WTC11 (cell line): ENCODE data around the gene TMEM198. TPM values are rescaled to one million over a fixed set of nuclear protein-coding genes. Genes with fewer than 3 reads are reported as not detected.

ENCODE experiments used
- ATAC-seq: fragments of 200-7000 bp; cut with Tn5 transposase; 2 replicates; pipeline ENCODE4 v1.10.0; 2021; ENCODE audit warnings: mild to moderate bottlenecking, moderate library complexity
- CTCF ChIA-PET: fragments of 300-600 bp; sonication (Branson Sonifier 250); formaldehyde crosslinking; loops from one replicate; lab custom pipeline; 2021; ENCODE audit warnings: antibody characterized with exemption; lab: Charles Lee
- POLR2A ChIA-PET: fragments of 350-600 bp; sonication (Branson Sonifier 250); formaldehyde crosslinking; loops from one replicate; lab custom pipeline; 2021; ENCODE audit warnings: antibody characterized with exemption; lab: Charles Lee
- DNase-seq: peaks from one replicate; pipeline ENCODE4 v3.0.0; 2021; ENCODE audit warnings: low spot score
- H3K27ac Mint-ChIP-seq: 2 replicates; pipeline ENCODE4 v1.8.0; 2021; ENCODE audit warnings: mixed read lengths
- H3K27me3 Mint-ChIP-seq: 2 replicates; pipeline ENCODE4 v1.8.0; 2021; ENCODE audit warnings: low read depth, mild to moderate bottlenecking, moderate library complexity, mixed read lengths
- H3K36me3 Mint-ChIP-seq: 2 replicates; pipeline ENCODE4 v1.8.0; 2021; ENCODE audit warnings: mixed read lengths
- H3K4me1 Mint-ChIP-seq: 2 replicates; pipeline ENCODE4 v1.8.0; 2022; ENCODE audit warnings: mixed read lengths
- H3K4me3 Mint-ChIP-seq: 2 replicates; pipeline ENCODE4 v1.8.0; 2021; ENCODE audit warnings: mild to moderate bottlenecking, moderate library complexity, mixed read lengths
- H3K9me3 Mint-ChIP-seq: 2 replicates; pipeline ENCODE4 v1.8.0; 2021; ENCODE audit warnings: mixed read lengths
- CREB1 ChIP-seq: sonication (generic); formaldehyde crosslinking; IDR thresholded peaks from 2 replicates; pipeline ENCODE4 v1.8.0; 2023; ENCODE audit warnings: mild to moderate bottlenecking, missing genetic modification reagents
- CREM ChIP-seq: sonication (generic); formaldehyde crosslinking; IDR thresholded peaks from 2 replicates; pipeline ENCODE4 v1.8.1; 2022; ENCODE audit warnings: mild to moderate bottlenecking, missing genetic modification reagents, moderate library complexity
- FOXK1 ChIP-seq: sonication (generic); formaldehyde crosslinking; IDR thresholded peaks from 2 replicates; pipeline ENCODE4 v1.8.0; 2022; ENCODE audit warnings: mild to moderate bottlenecking, moderate library complexity, missing genetic modification reagents
- GRHL2 ChIP-seq: fragments of 250-450 bp; sonication (Bioruptor Pico); IDR thresholded peaks from 2 replicates; pipeline ENCODE4 v1.8.0; 2022; ENCODE audit warnings: mild to moderate bottlenecking, moderate library complexity; ENCODE audit not compliant: insufficient replicate concordance, severe bottlenecking
- HMGA2 ChIP-seq: fragments of 250-450 bp; sonication (Bioruptor Pico); IDR thresholded peaks from 2 replicates; pipeline ENCODE4 v1.4.0; 2021; ENCODE audit warnings: mild to moderate bottlenecking, moderate library complexity
- RELA ChIP-seq: sonication (generic); formaldehyde crosslinking; IDR thresholded peaks from 2 replicates; pipeline ENCODE4 v1.8.1; 2022; ENCODE audit warnings: missing genetic modification reagents, mild to moderate bottlenecking, borderline replicate concordance
- ZBTB21 ChIP-seq: sonication (generic); formaldehyde crosslinking; IDR thresholded peaks from 2 replicates; pipeline ENCODE4 v1.8.1; 2023; ENCODE audit warnings: mild to moderate bottlenecking, missing genetic modification reagents, borderline replicate concordance
- ZNF396 ChIP-seq: fragments of 250-450 bp; sonication (Bioruptor Pico); IDR thresholded peaks from 2 replicates; pipeline ENCODE4 v1.8.0; 2021; ENCODE audit warnings: mild to moderate bottlenecking, moderate library complexity, borderline replicate concordance
- ZNF416 ChIP-seq: fragments of 250-450 bp; sonication (Bioruptor Pico); IDR thresholded peaks from 2 replicates; pipeline ENCODE4 v1.9.0; 2021; ENCODE audit warnings: mild to moderate bottlenecking, inconsistent platforms
- total RNA-seq: library from RNA; stranded (reverse); gene quantifications from 3 replicates; pipeline ENCODE4 v1.2.3, GENCODE V29; 2021
- TF ChIP-seq, protein P1 (sequence below): fragments of 250-450 bp; sonication (Bioruptor Pico); IDR thresholded peaks from 2 replicates; pipeline ENCODE4 v1.9.0; 2021; ENCODE audit warnings: mild to moderate bottlenecking
- TF ChIP-seq, protein P2 (sequence below): sonication (generic); formaldehyde crosslinking; conservative IDR thresholded peaks from 2 replicates; pipeline ENCODE4 v1.8.1; 2022; ENCODE audit warnings: mild to moderate bottlenecking, missing genetic modification reagents
- TF ChIP-seq, protein P3 (sequence below): sonication (generic); formaldehyde crosslinking; IDR thresholded peaks from 2 replicates; pipeline ENCODE4 v1.8.1; 2022; ENCODE audit warnings: low read depth, missing genetic modification reagents, borderline replicate concordance
- TF ChIP-seq, protein P4 (sequence below): sonication (generic); formaldehyde crosslinking; IDR thresholded peaks from 2 replicates; pipeline ENCODE4 v1.8.1; 2022; ENCODE audit warnings: mild to moderate bottlenecking, moderate library complexity, missing genetic modification reagents
- TF ChIP-seq, protein P5 (sequence below): sonication (generic); formaldehyde crosslinking; IDR thresholded peaks from 2 replicates; pipeline ENCODE4 v1.8.0; 2022; ENCODE audit warnings: mild to moderate bottlenecking, missing genetic modification reagents
- TF ChIP-seq, protein P6 (sequence below): fragments of 200-600 bp; IDR thresholded peaks from 2 replicates; pipeline ENCODE4 v1.8.0; 2022; ENCODE audit warnings: antibody characterized with exemption

TMEM198 gene
- total RNA-seq, 1 experiment from 2014 or later = 7.1 TPM

DNA sequence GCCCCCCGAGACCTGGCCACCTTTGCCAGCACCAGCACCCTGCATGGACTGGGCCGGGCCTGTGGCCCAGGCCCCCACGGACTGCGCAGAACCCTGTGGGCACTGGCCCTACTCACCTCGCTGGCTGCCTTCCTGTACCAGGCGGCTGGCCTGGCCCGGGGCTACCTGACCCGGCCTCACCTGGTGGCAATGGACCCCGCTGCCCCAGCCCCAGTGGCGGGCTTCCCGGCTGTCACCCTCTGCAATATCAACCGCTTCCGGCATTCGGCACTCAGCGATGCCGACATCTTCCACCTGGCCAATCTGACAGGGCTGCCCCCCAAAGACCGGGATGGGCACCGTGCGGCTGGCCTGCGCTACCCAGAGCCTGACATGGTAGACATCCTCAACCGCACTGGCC is 29.0 kb upstream of the TMEM198 start:
- TF ChIP-seq GRHL2 = no peak
- no peak for TF ChIP-seq FOXK1 (CRISPR knock-in tag)
- TF ChIP-seq, protein P1, sequence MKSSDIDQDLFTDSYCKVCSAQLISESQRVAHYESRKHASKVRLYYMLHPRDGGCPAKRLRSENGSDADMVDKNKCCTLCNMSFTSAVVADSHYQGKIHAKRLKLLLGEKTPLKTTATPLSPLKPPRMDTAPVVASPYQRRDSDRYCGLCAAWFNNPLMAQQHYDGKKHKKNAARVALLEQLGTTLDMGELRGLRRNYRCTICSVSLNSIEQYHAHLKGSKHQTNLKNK = no peak
- no peaks in the 10 kb centered on the region for H3K9me3 Mint-ChIP-seq
- no peak for ATAC-seq
- H3K36me3 Mint-ChIP-seq = no peaks in the 10 kb centered on the region
- H3K27me3 Mint-ChIP-seq = peaks cover 69% of the 10 kb centered on the region
- peaks cover 52% of the 10 kb centered on the region for H3K4me1 Mint-ChIP-seq
- no peak overlapping the region for H3K4me3 Mint-ChIP-seq
- H3K27ac Mint-ChIP-seq = no peak overlapping the region
- CTCF ChIA-PET = interaction anchor here (1.3 to 41.3 kb wide), 5 partner anchors 8 to 112 kb away, joined by 3 to 2316 read pairs (median 5); partner anchors contain the start of gene GMPPA
- POLR2A ChIA-PET = interaction anchor here (1.6 kb wide), 1 partner anchor 19 kb away, joined by 3 read pairs; a partner anchor contains a TSS
- DNase-seq = no peak

DNA sequence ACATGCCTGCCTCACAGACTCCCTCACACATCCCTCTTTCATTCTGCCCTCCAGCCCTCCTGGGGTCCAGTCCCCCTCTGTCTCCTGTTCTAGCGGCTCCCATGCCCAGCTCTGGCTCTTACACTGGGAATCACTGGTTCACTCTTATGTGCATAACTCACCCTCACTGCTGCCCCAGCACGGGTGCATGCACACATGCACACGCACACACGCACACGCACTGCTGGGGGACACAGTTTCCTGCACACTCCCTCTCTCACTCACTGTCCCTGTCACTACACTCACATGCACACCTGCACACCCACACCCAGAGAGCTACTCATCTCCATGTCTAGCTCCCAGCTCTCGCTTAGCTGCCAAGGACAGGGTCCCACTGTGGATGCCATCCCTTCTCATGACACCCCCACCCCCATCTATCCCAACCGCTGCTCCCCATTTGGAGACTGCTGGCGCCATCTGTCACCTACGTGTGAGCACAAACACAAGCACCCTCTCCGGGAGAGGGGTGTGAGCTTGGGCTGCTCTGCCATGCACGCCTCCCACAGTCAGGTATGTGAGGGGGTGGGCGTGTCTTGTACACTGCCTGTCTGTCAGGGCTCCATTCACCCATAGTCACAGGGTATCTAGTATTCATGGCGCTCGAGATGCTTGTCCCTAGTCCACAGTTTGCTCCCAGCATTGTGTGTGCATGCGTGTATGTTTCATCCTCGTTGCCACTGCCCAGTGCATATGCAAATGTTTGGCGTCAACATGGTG is 27.8 kb upstream of the TMEM198 start:
- ATAC-seq = no peak
- H3K36me3 Mint-ChIP-seq = no peaks in the 10 kb centered on the region
- H3K4me1 Mint-ChIP-seq = peaks cover 52% of the 10 kb centered on the region
- POLR2A ChIA-PET = interaction anchor here (0.5 kb wide), 1 partner anchor 128 kb away, joined by 3 read pairs; the partner anchor contains the start of gene DNPEP
- TF ChIP-seq HMGA2 (CRISPR knock-in tag) = no peak
- DNase-seq = no peak
- H3K27ac Mint-ChIP-seq = no peak overlapping the region
- H3K27me3 Mint-ChIP-seq = peaks cover 67% of the 10 kb centered on the region
- CTCF ChIA-PET = interaction anchor here (1.0 to 41.3 kb wide), 4 partner anchors 8 to 57 kb away, joined by 5 to 2316 read pairs (median 69); partner anchors contain the start of gene GMPPA
- H3K4me3 Mint-ChIP-seq = no peak overlapping the region
- no peaks in the 10 kb centered on the region for H3K9me3 Mint-ChIP-seq

DNA sequence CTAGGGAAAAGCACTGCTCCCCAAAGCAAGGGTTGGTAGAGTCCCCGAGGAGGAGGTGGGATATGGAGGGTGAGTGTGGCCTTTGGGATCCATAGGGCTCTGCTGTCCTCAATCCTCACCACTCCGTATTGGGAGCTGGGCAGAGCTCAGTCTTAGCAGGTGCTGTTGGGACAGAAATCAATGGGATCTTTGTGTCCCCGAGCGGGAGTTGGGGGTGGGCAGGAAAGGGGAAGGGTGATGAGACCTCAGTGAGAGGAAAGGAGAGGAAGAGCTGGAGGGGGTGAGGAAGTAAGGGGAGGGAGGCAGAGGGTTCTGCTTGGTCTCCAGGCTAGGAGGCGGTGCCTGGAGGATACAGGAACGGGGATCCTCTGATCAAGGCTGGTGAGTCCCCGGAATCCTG is 26.9 kb upstream of the TMEM198 start:
- ChIA-PET POLR2A (interaction anchor here (0.8 kb wide), 1 partner anchor 18 kb away, joined by 3 read pairs; the partner anchor contains the start of gene GMPPA), CTCF (interaction anchor here (0.9 to 41.3 kb wide), 4 partner anchors 9 to 59 kb away, joined by 3 to 2316 read pairs (median 152); partner anchors contain the start of gene GMPPA)
- Mint-ChIP-seq H3K4me1 (peaks cover 55% of the 10 kb centered on the region), H3K9me3 (no peaks in the 10 kb centered on the region), H3K36me3 (no peaks in the 10 kb centered on the region), H3K27me3 (peaks cover 60% of the 10 kb centered on the region), H3K27ac (no peak overlapping the region), H3K4me3 (no peak overlapping the region)
- ATAC-seq = no peak
- DNase-seq = no peak
- no peak for TF ChIP-seq ZNF396
- TF ChIP-seq, protein P2, sequence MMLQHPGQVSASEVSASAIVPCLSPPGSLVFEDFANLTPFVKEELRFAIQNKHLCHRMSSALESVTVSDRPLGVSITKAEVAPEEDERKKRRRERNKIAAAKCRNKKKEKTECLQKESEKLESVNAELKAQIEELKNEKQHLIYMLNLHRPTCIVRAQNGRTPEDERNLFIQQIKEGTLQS = no peak
- TF ChIP-seq ZBTB21 = no peak
- no peak for TF ChIP-seq ZNF416

DNA sequence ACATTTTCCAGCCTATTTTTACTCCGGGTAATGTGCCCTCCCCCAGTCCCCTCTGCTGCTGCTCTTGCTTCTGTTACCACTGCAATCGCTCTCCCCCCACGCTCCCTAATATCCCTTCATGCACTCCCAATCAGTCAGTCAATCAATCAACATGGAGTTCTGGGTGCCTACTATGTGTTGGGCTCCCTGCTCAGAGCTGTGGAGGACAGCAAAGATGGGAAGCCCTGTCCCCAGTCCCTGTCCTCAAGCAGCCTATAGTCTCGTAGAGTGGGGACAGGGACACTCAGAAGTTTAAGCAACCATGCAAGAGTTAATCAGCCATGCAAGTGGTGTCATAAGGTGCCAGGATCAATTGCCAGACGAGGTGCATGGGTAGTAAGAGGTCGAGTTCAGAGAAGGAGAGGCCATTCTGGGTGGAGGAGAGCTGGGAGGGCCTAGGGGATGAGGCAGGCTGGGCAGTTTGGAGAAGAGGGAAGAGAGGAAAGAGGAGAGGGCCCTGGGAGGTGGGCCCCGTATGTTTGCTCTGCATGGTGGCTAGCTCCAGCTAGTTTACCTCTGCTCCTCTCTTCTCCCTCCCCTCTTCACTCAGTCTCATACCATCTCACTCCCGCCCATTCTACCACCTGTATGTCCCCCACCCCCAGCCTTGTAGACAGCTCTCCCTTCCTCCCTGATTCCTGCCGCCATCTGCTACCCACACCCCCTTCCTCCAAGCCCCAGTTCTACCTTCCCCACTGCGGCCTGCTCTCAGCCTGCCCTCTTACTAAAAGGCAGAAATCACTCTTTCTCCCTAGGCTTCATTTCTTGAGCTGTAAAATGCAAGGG is 25.7 kb upstream of the TMEM198 start:
- peaks cover 49% of the 10 kb centered on the region for H3K4me1 Mint-ChIP-seq
- no peaks in the 10 kb centered on the region for H3K36me3 Mint-ChIP-seq
- H3K27ac Mint-ChIP-seq = no peak overlapping the region
- H3K9me3 Mint-ChIP-seq = no peaks in the 10 kb centered on the region
- CTCF ChIA-PET = interaction anchor here (0.8 to 41.3 kb wide), 9 partner anchors 10 to 115 kb away, joined by 3 to 2316 read pairs (median 13); partner anchors contain the start of genes DES and GMPPA
- ATAC-seq (no peak), DNase-seq (no peak)
- H3K27me3 Mint-ChIP-seq = peaks cover 48% of the 10 kb centered on the region
- H3K4me3 Mint-ChIP-seq = no peak overlapping the region
- POLR2A ChIA-PET = no interaction called here
- TF ChIP-seq CREM = no peak
- no peak for TF ChIP-seq ZNF396
- TF ChIP-seq, protein P3, sequence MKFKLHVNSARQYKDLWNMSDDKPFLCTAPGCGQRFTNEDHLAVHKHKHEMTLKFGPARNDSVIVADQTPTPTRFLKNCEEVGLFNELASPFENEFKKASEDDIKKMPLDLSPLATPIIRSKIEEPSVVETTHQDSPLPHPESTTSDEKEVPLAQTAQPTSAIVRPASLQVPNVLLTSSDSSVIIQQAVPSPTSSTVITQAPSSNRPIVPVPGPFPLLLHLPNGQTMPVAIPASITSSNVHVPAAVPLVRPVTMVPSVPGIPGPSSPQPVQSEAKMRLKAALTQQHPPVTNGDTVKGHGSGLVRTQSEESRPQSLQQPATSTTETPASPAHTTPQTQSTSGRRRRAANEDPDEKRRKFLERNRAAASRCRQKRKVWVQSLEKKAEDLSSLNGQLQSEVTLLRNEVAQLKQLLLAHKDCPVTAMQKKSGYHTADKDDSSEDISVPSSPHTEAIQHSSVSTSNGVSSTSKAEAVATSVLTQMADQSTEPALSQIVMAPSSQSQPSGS = no peak
- TF ChIP-seq, protein P4, sequence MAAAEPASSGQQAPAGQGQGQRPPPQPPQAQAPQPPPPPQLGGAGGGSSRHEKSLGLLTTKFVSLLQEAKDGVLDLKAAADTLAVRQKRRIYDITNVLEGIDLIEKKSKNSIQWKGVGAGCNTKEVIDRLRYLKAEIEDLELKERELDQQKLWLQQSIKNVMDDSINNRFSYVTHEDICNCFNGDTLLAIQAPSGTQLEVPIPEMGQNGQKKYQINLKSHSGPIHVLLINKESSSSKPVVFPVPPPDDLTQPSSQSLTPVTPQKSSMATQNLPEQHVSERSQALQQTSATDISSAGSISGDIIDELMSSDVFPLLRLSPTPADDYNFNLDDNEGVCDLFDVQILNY (CRISPR knock-in tag) = no peak
- TF ChIP-seq RELA (CRISPR knock-in tag) = no peak
- TF ChIP-seq, protein P5, sequence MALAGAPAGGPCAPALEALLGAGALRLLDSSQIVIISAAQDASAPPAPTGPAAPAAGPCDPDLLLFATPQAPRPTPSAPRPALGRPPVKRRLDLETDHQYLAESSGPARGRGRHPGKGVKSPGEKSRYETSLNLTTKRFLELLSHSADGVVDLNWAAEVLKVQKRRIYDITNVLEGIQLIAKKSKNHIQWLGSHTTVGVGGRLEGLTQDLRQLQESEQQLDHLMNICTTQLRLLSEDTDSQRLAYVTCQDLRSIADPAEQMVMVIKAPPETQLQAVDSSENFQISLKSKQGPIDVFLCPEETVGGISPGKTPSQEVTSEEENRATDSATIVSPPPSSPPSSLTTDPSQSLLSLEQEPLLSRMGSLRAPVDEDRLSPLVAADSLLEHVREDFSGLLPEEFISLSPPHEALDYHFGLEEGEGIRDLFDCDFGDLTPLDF (CRISPR knock-in tag) = no peak
- TF ChIP-seq, protein P1 = no peak
- TF ChIP-seq CREB1 = no peak
- TF ChIP-seq, protein P6, sequence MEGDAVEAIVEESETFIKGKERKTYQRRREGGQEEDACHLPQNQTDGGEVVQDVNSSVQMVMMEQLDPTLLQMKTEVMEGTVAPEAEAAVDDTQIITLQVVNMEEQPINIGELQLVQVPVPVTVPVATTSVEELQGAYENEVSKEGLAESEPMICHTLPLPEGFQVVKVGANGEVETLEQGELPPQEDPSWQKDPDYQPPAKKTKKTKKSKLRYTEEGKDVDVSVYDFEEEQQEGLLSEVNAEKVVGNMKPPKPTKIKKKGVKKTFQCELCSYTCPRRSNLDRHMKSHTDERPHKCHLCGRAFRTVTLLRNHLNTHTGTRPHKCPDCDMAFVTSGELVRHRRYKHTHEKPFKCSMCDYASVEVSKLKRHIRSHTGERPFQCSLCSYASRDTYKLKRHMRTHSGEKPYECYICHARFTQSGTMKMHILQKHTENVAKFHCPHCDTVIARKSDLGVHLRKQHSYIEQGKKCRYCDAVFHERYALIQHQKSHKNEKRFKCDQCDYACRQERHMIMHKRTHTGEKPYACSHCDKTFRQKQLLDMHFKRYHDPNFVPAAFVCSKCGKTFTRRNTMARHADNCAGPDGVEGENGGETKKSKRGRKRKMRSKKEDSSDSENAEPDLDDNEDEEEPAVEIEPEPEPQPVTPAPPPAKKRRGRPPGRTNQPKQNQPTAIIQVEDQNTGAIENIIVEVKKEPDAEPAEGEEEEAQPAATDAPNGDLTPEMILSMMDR = no peak
